Measurements from ENCODE around the gene YOD1.
A peak's percentile ranks its signal among the peaks of the same experiment; 100 is the strongest.

YOD1 gene

DNA sequence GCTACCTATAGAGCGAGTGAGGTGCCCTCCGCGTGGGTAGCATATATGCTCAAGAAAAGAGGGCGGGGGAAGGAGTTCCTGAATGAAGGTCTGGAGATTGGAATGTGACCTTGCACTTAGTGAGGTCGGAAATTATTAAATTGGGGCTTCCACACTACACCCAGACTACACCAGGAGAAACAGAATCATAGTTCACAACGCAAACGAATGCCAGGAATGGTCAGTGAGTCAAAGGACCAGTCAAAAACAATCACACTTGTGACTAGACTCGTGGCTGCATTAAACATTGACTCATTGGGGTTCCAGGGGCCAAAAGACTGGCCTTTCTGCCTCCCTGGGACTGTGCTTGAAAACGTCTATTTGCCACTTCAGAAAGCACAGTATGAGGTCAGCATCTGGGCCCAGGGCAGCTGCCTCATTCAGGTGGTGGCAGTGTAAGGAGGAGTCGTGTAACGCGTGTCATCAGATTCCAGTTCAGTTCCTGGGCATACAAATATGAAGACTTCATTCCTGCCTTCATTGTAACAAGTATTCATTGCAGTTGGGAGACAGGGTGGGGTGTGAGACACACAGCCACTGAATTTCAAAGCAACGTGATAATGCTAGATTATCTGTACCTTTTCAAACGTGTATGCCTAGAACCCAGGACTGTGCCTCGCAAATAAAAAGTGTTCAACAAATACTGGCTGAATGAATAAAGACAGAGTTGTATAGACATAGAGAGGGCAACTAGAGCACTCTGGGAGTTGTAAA, at the start of gene YOD1:
YOD1 (minus strand) TSS at position 18 of the 753 bp plus-strand sequence. CDS start 178 bp downstream, outside the sequence.
- CTCF ChIA-PET = interaction anchor here (1.7 to 2.4 kb wide), 2 partner anchors 18 to 353 kb away, joined by 7 to 17 read pairs; no protein-coding TSS in a partner anchor
- Mint-ChIP-seq H3K27ac (peak within 1 kb of the TSS; percentile 98), H3K9me3 (peaks cover 3% of the 10 kb centered on the region), H3K27me3 (peaks cover 21% of the 10 kb centered on the region), H3K4me3 (peak within 1 kb of the TSS; percentile 100), H3K4me1 (peaks cover 69% of the 10 kb centered on the region), H3K36me3 (peaks cover 26% of the 10 kb centered on the region)
- DNase-seq = no peak

DNA sequence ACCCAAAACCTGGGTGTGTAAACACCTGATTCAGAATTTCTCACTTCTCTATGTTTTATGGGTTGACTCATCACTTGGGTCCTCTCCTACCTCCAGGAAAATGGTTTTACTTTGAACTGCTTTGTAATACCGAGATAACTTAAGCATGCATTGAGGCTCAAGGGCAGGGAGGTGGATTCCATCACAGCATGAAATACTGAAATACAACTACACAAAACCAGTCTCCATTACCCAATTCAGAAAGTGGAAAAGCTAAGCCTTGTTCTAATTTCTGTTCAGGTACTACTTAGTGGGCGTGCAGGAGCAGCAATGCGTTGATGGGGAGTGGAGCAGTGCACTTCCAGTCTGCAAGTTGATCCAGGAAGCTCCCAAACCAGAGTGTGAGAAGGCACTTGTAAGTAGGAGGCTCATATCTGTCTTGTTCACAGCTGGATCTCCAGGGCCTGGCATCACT, 46.9 kb upstream of the YOD1 start:
- Mint-ChIP-seq H3K36me3 (peaks cover 8% of the 10 kb centered on the region), H3K9me3 (peaks cover 3% of the 10 kb centered on the region), H3K27ac (peak overlapping the region; percentile 64), H3K4me1 (peaks cover 12% of the 10 kb centered on the region), H3K27me3 (no peaks in the 10 kb centered on the region), H3K4me3 (no peak overlapping the region)
- CTCF ChIA-PET = interaction anchor here (1.0 kb wide), 1 partner anchor 224 kb away, joined by 6 read pairs; the partner anchor contains the start of gene CD55
- peak; percentile 29 for DNase-seq

DNA sequence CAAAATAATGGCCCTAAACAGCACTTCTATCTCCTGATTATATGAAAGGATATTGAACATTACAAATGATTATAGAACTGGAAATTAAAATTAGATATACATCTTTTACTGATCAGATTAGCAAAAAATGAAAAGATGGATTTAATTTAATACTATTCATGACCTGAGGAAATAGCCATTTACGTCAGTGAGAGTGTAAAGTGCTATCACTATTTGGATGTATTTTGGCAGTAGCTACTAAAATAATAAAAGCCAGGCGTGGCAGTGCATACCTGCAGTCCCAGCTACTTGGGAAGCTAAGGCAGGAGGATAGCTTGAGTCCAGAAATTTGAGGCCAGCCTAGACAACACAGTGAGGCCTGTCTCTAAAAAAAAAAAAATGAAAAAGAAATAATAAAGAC, 42.9 kb upstream of the YOD1 start:
- Mint-ChIP-seq H3K36me3 (peaks cover 6% of the 10 kb centered on the region), H3K4me1 (peaks cover 34% of the 10 kb centered on the region), H3K4me3 (no peak overlapping the region), H3K9me3 (peaks cover 3% of the 10 kb centered on the region), H3K27me3 (no peaks in the 10 kb centered on the region), H3K27ac (no peak overlapping the region)
- CTCF ChIA-PET = no interaction called here
- no peak for DNase-seq

DNA sequence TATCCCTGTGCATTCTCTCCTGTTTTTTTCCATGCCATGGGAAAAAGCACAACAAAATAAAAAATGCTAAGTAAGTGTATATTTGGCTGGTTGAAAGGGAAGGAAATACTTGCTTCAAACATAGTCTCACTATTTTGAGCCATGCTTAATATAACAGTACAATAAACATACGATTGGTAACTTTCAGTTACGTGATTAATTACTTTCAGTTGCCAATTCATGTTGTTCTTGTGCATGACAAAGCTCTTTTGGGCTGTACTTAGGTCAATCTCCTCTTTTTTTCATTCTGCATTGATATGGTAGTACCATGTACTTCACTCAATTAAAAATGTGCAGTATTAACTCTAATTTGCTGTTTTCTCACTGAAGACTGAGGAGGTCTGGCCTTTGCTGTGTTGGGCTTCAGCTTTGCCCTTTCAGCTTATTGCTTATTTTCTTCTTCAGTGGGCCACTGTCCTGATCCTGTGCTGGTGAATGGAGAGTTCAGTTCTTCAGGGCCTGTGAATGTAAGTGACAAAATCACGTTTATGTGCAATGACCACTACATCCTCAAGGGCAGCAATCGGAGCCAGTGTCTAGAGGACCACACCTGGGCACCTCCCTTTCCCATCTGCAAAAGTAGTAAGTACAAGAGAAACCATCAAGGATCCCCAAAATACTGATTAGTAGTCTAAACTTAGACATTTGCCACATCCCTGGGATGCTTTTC, 40.3 kb upstream of the YOD1 start:
- CTCF ChIA-PET = no interaction called here
- Mint-ChIP-seq H3K36me3 (peaks cover 1% of the 10 kb centered on the region), H3K4me1 (peaks cover 33% of the 10 kb centered on the region), H3K27ac (no peak overlapping the region), H3K4me3 (no peak overlapping the region), H3K27me3 (no peaks in the 10 kb centered on the region), H3K9me3 (no peaks in the 10 kb centered on the region)
- no peak for DNase-seq

DNA sequence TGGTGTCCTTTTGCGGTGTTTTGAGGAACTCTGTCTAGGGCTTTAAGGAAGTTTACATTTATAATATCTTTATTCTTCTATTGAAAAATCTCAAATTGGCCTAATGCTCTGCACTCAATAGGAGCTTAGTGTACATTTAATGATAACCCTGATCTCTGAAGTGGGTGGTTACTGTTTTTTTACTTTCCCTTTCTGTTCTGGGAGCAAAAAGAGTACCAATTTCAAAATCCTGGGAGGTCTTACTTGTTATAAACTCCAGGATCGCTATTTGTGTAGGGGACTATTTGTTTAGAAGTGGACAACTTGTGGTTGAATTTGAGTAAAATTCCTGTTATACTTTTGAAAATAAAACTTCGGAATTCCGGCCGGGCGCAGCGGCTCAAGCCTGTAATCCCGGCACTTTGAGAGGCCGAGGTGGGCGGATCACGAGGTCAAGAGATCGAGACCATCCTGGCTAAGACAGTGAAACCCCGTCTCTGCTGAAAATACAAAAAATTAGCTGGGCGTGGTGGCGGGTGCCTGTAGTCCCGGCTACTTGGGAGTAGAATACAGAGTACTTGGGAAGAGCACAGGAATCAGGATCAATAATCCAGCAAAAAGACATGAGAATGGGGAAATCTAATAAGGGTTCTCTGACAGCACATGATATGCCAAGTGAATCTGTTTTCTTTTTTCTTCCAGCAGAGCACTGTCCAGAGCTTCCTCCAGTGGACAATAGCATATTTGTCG, 38.8 kb upstream of the YOD1 start:
- Mint-ChIP-seq H3K27me3 (peaks cover 3% of the 10 kb centered on the region), H3K27ac (peak overlapping the region; percentile 90), H3K4me1 (peaks cover 42% of the 10 kb centered on the region), H3K4me3 (peak overlapping the region; percentile 67), H3K36me3 (no peaks in the 10 kb centered on the region), H3K9me3 (no peaks in the 10 kb centered on the region)
- no peak for DNase-seq
- CTCF ChIA-PET = interaction anchor here (0.9 to 1.7 kb wide), 5 partner anchors 11 to 491 kb away, joined by 3 to 13 read pairs (median 4); partner anchors contain the start of gene PFKFB2

DNA sequence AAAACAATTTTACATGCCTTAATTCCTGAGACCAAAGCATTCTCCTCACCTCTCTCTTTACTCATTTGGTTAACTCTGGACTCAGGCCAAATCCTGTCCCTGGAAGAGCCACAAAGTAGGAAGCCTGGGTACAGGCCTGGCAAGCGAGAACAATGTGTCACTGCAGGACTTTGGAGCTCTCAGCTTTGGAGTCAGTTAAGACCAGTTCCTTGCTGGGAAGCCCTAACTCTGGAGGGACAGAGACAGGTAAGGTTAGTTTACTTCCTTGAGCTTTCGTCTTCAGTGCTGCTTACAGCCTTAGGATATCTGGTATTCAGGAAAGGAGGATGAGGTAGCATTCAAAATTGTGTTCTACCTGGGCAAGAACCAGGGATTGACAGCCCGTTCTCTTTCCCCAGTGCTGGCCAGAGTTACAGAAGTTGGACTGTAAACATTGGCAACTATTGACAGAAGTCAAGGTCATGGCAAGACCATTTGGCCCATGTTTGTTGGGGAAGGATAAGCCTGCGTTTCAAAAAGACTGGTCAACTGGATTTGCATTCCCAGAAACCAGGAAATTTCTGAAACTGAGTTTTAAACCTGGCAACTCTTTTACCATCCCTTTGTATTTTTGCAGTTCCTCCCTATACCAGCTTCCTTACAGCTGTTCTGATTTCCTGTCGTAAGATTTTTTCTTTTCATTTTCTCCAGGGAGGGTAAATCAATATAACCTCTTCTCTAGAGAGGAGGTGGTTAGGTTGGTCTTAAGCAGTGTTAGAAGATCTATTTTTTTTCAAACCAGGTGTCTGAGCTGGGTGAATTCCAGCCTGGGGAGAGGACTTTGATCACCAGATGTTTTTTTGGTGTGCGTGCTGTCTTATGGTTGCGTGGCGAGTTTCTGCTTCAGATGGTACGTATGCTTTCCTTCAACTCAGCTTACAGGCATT, 38.0 kb upstream of the YOD1 start, which contains the start of gene C4BPB:
C4BPB (plus strand) TSS at position 160 of the 926 bp plus-strand sequence; CDS start at position 832, 672 bp downstream.
- peak within 1 kb of the TSS; percentile 67 for H3K4me3 Mint-ChIP-seq
- H3K36me3 Mint-ChIP-seq = no peaks in the 10 kb centered on the region
- no peaks in the 10 kb centered on the region for H3K9me3 Mint-ChIP-seq
- H3K4me1 Mint-ChIP-seq = peaks cover 48% of the 10 kb centered on the region
- CTCF ChIA-PET = interaction anchor here (0.9 to 1.7 kb wide), 5 partner anchors 11 to 492 kb away, joined by 3 to 13 read pairs (median 4); partner anchors contain the start of gene PFKFB2
- DNase-seq = peak; percentile 58
- H3K27me3 Mint-ChIP-seq = peaks cover 7% of the 10 kb centered on the region
- peak within 1 kb of the TSS; percentile 90 for H3K27ac Mint-ChIP-seq

DNA sequence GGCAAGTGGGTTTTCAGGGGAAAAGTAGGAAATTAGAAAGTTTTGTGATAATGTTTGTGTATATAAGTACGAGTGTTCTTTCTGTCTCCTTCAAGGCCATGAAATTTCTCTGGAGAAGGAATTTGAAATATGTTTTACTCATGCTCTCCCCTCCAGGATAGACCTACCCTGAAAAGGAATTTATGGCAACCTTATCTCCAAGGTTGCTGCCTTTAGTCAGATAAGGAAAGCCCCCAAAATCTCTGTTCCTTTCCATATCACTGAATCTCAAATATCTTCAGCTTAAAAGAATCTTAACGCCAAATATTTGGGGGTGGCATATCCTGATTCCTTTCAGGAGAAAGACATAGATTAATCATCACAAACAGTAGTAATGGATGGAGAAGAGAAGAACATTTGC, 37.2 kb upstream of the YOD1 start:
- Mint-ChIP-seq H3K4me3 (no peak overlapping the region), H3K36me3 (no peaks in the 10 kb centered on the region), H3K9me3 (no peaks in the 10 kb centered on the region), H3K27ac (peak overlapping the region; percentile 90), H3K27me3 (peaks cover 11% of the 10 kb centered on the region), H3K4me1 (peaks cover 48% of the 10 kb centered on the region)
- DNase-seq = no peak
- CTCF ChIA-PET = interaction anchor here (1.7 kb wide), 1 partner anchor 317 kb away, joined by 13 read pairs; no protein-coding TSS in a partner anchor

DNA sequence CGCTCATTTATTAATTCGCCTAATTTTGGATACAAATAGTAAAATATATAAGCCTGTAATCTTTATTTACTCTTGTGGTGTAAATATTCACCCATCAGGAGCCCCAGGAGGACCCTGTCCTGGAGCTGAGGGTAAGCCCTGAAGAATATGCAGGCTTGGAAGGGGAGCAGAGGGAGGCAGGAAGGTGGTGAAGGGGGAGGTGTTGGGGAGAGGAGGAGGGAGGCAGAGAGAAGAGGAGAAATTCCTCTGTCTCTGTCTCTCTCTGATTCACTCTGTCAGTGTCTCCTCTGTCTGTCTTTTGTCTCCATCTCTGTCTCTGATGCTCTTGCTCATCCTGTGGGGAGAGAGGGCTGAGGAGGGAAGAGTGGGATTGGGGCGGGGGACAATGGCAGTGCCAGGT, 34.9 kb upstream of the YOD1 start:
- CTCF ChIA-PET = interaction anchor here (5.4 kb wide), 1 partner anchor 320 kb away, joined by 84 read pairs; no protein-coding TSS in a partner anchor
- Mint-ChIP-seq H3K9me3 (no peaks in the 10 kb centered on the region), H3K4me3 (no peak overlapping the region), H3K27me3 (peaks cover 12% of the 10 kb centered on the region), H3K36me3 (no peaks in the 10 kb centered on the region), H3K27ac (no peak overlapping the region), H3K4me1 (peaks cover 41% of the 10 kb centered on the region)
- DNase-seq = no peak

DNA sequence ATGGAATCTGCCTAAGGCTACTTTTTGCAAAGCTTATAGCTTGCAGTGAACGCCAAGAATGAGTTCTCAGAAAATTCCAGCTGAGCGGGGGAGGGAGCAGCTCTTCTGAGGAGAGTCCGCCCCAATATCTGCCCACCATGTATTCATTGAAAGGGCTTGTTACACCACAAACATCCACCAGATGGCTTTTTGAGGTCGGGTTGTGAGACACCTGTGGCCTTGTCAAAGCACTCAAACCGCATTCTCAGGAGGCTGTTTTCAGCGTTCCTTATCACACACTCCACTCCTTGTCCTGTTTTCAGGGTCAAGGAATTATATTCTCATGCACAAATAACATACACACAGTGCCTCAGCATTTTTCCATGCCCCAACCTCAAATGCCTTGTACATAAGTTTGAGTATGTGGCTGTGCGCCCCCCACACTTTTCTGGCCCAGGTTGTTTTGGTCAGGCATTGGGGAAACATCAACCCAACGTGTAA, 33.7 kb upstream of the YOD1 start:
- H3K4me3 Mint-ChIP-seq = no peak overlapping the region
- CTCF ChIA-PET = interaction anchor here (0.6 to 5.4 kb wide), 14 partner anchors 10 to 417 kb away, joined by 3 to 84 read pairs (median 5); partner anchors contain the start of gene CD55
- H3K27ac Mint-ChIP-seq = no peak overlapping the region

DNA sequence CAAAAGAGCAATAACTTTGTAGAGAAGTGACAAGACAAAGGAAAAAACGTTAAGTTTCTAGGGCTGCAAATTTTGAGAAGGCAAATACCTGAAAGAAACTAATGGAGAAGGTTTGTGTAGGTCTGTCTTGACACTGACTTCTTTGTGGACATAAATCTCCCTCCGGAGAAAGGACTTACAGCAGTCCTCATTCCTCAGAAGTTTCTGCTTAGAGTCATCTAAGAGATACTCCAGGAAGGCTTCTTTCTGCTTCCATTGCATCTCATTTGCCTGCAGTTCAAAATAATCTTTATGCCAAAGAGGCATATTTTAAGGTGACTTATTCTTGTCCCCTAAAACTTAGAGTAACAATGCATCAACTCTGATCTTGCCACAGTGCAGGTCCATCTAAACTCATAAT, 33.2 kb upstream of the YOD1 start:
- H3K27ac Mint-ChIP-seq = no peak overlapping the region
- peaks cover 29% of the 10 kb centered on the region for H3K4me1 Mint-ChIP-seq
- H3K27me3 Mint-ChIP-seq = peaks cover 17% of the 10 kb centered on the region
- H3K9me3 Mint-ChIP-seq = no peaks in the 10 kb centered on the region
- H3K4me3 Mint-ChIP-seq = no peak overlapping the region
- CTCF ChIA-PET = interaction anchor here (0.6 to 5.4 kb wide), 15 partner anchors 9 to 417 kb away, joined by 3 to 84 read pairs (median 4); partner anchors contain the start of gene CD55
- no peaks in the 10 kb centered on the region for H3K36me3 Mint-ChIP-seq
- no peak for DNase-seq

More for the DNA sequence above, 33.7 kb upstream of the YOD1 start:
- H3K36me3 Mint-ChIP-seq = no peaks in the 10 kb centered on the region
- peaks cover 13% of the 10 kb centered on the region for H3K27me3 Mint-ChIP-seq
- peaks cover 34% of the 10 kb centered on the region for H3K4me1 Mint-ChIP-seq
- no peaks in the 10 kb centered on the region for H3K9me3 Mint-ChIP-seq
- peak; percentile 68 for DNase-seq

DNA sequence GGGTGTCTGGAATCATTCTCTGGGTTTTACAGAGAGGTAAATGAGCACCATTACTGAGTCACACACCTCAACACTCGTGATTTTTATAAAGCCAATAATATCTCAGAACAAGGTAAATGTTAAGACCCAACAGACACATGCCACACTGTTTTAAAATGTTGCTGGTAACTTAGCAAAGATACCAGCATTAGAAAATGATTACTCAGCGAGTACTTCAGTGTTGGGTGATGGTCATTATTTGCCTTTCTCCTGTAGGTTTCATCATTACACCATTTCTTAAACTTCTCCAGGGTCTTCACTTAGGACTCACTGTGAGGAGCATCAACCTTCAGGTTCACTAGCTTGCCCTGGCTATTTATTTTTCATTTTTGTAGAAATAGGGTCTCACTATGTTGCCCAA, 30.8 kb upstream of the YOD1 start:
- no peaks in the 10 kb centered on the region for H3K9me3 Mint-ChIP-seq
- CTCF ChIA-PET = interaction anchor here (3.2 to 4.5 kb wide), 2 partner anchors 11 to 323 kb away, joined by 10 to 25 read pairs; no protein-coding TSS in a partner anchor

DNA sequence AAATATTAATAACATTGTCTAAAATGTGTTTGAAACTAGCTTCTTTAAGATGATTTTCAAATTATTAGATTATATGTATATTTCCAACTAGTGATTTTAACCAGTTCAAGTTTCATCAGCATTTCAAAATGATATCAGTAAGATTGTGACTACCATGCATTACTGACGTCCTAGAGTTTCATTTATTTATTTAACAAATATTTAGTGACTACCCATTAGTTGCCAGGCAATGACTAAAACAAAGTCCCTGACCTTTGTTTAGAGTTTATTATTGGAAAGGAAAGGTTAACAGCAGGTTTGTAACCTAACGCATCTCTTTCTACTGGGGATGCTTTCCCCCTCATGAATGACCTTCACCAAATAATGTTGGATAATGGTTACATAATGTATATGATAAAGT, 30.1 kb upstream of the YOD1 start:
- H3K9me3 Mint-ChIP-seq = no peaks in the 10 kb centered on the region
- no peaks in the 10 kb centered on the region for H3K36me3 Mint-ChIP-seq
- H3K27me3 Mint-ChIP-seq = peaks cover 16% of the 10 kb centered on the region
- CTCF ChIA-PET = interaction anchor here (1.7 to 4.5 kb wide), 4 partner anchors 10 to 324 kb away, joined by 6 to 25 read pairs (median 15); no protein-coding TSS in a partner anchor
- DNase-seq = no peak
- peaks cover 14% of the 10 kb centered on the region for H3K4me1 Mint-ChIP-seq
- H3K4me3 Mint-ChIP-seq = no peak overlapping the region
- no peak overlapping the region for H3K27ac Mint-ChIP-seq

More for the DNA sequence above, 30.8 kb upstream of the YOD1 start:
- no peaks in the 10 kb centered on the region for H3K36me3 Mint-ChIP-seq
- peaks cover 17% of the 10 kb centered on the region for H3K27me3 Mint-ChIP-seq
- peaks cover 17% of the 10 kb centered on the region for H3K4me1 Mint-ChIP-seq
- H3K27ac Mint-ChIP-seq = no peak overlapping the region
- no peak overlapping the region for H3K4me3 Mint-ChIP-seq
- no peak for DNase-seq
